Liver (tissue), 9 donors: ENCODE data around the gene ACSL6. TPM values are rescaled to one million over a fixed set of nuclear protein-coding genes. Genes with fewer than 3 reads are reported as not detected.

ENCODE experiments used
- DNase-seq: peaks from one replicate; pipeline ENCODE4 v3.0.0-alpha.2; 2017; ENCODE audit warnings: low spot score
- H3K27ac ChIP-seq, 2 donors: one replicate each; pipeline ENCODE4 v1.7.0; 2013; ENCODE audit warnings: inconsistent platforms in 2 of 2, low read length in 2 of 2, control low read depth in 1 of 2, low read depth in 1 of 2, mild to moderate bottlenecking in 1 of 2
- H3K27me3 ChIP-seq, 4 donors: one replicate each; pipeline versions ENCODE4 v1.6.1 to v1.7.0; 2013; ENCODE audit warnings: low read length in 3 of 4, inconsistent platforms in 1 of 4, mild to moderate bottlenecking in 1 of 4, moderate library complexity in 1 of 4; ENCODE audit not compliant: control insufficient read depth in 4 of 4, insufficient read depth in 4 of 4
- H3K36me3 ChIP-seq, 4 donors: one replicate each; pipeline versions ENCODE4 v1.6.1 to v1.7.0; 2013; ENCODE audit warnings: low read length in 3 of 4, mild to moderate bottlenecking in 3 of 4, low read depth in 1 of 4, moderate library complexity in 1 of 4; ENCODE audit not compliant: control insufficient read depth in 4 of 4, insufficient read depth in 3 of 4
- H3K4me1 ChIP-seq, 4 donors: one replicate each; pipeline versions ENCODE4 v1.6.1 to v1.7.0; 2013; ENCODE audit warnings: low read length in 3 of 4, mild to moderate bottlenecking in 3 of 4, moderate library complexity in 1 of 4; ENCODE audit not compliant: control insufficient read depth in 4 of 4, insufficient read depth in 4 of 4
- H3K4me3 ChIP-seq, 3 donors: one replicate each; pipeline versions ENCODE4 v1.6.1 to v1.7.0; 2013; ENCODE audit warnings: low read length in 3 of 3, control low read depth in 1 of 3, low read depth in 1 of 3, mild to moderate bottlenecking in 1 of 3
- H3K9ac ChIP-seq, 2 donors: one replicate each; pipeline ENCODE4 v1.7.0; 2013; ENCODE audit warnings: low read length in 2 of 2, mild to moderate bottlenecking in 2 of 2, moderate library complexity in 2 of 2, control low read depth in 1 of 2, low read depth in 1 of 2
- H3K9me3 ChIP-seq, 4 donors: one replicate each; pipeline versions ENCODE4 v1.6.1 to v1.7.0; 2013; ENCODE audit warnings: low read length in 3 of 4; ENCODE audit not compliant: control insufficient read depth in 4 of 4
- ATF3 ChIP-seq: IDR thresholded peaks from 2 replicates; pipeline ENCODE4 v1.6.1; 2016; ENCODE audit warnings: antibody characterized with exemption
- CTCF ChIP-seq: fragments of 150-350 bp; IDR thresholded peaks from 2 replicates; pipeline ENCODE4 v1.5.1; 2017; ENCODE audit warnings: improper control_type of control experiment, low read depth, low read length; ENCODE audit not compliant: missing input control
- EGR1 ChIP-seq, 2 donors: IDR thresholded peaks; 2 replicates each; pipeline ENCODE4 v1.6.1; 2016 to 2018; ENCODE audit warnings: antibody characterized with exemption in 2 of 2, low read depth in 2 of 2
- FOXA1 ChIP-seq: IDR thresholded peaks from 2 replicates; pipeline ENCODE4 v1.6.1; 2016; ENCODE audit warnings: antibody characterized with exemption
- FOXA2 ChIP-seq: IDR thresholded peaks from 2 replicates; pipeline ENCODE4 v1.6.1; 2016; ENCODE audit warnings: antibody characterized with exemption
- GABPA ChIP-seq, 2 donors: IDR thresholded peaks in 1 of 2; conservative IDR thresholded peaks in 1 of 2; 2 replicates each; pipeline ENCODE4 v1.6.1; 2016; ENCODE audit warnings: antibody characterized with exemption in 2 of 2, mild to moderate bottlenecking in 1 of 2, moderate library complexity in 1 of 2
- HNF4A ChIP-seq, 2 donors: conservative IDR thresholded peaks; 2 replicates each; pipeline ENCODE4 v1.6.1; 2016; ENCODE audit warnings: antibody characterized with exemption in 2 of 2, mild to moderate bottlenecking in 2 of 2
- HNF4G ChIP-seq: IDR thresholded peaks from 2 replicates; pipeline ENCODE4 v1.6.1; 2016; ENCODE audit warnings: antibody characterized with exemption
- JUND ChIP-seq, 2 donors: IDR thresholded peaks; 2 replicates each; pipeline ENCODE4 v1.6.1; 2016; ENCODE audit warnings: antibody characterized with exemption in 2 of 2
- MAX ChIP-seq: IDR thresholded peaks from 2 replicates; pipeline ENCODE4 v1.6.1; 2016; ENCODE audit warnings: antibody characterized with exemption
- NR2F2 ChIP-seq: IDR thresholded peaks from 2 replicates; pipeline ENCODE4 v1.6.1; 2016; ENCODE audit warnings: antibody characterized with exemption
- RAD21 ChIP-seq, 2 donors: IDR thresholded peaks; 2 replicates each; pipeline ENCODE4 v1.6.1; 2016; ENCODE audit warnings: antibody characterized with exemption in 2 of 2, mild to moderate bottlenecking in 2 of 2
- REST ChIP-seq: IDR thresholded peaks from 2 replicates; pipeline ENCODE4 v1.6.1; 2016; ENCODE audit warnings: antibody characterized with exemption, mild to moderate bottlenecking
- RXRA ChIP-seq, 2 donors: IDR thresholded peaks; 2 replicates each; pipeline ENCODE4 v1.6.1; 2017 to 2018; ENCODE audit warnings: antibody characterized with exemption in 2 of 2, mild to moderate bottlenecking in 1 of 2
- SP1 ChIP-seq: IDR thresholded peaks from 2 replicates; pipeline ENCODE4 v1.6.1; 2018; ENCODE audit warnings: antibody characterized with exemption, mild to moderate bottlenecking
- TAF1 ChIP-seq: conservative IDR thresholded peaks from 2 replicates; pipeline ENCODE4 v1.6.1; 2016; ENCODE audit warnings: antibody characterized with exemption, mild to moderate bottlenecking
- YY1 ChIP-seq: IDR thresholded peaks from 2 replicates; pipeline ENCODE4 v1.6.1; 2016; ENCODE audit warnings: antibody characterized with exemption, mild to moderate bottlenecking
- ZBTB33 ChIP-seq: IDR thresholded peaks from 2 replicates; pipeline ENCODE4 v1.6.1; 2016; ENCODE audit warnings: antibody characterized with exemption
- WGBS: extraction: QIAGEN DNeasy Blood & Tissue Kit; methylation state at CpG from one replicate; pipeline ENCODE4 v1.1.7; 2013; 5-methylcytosine and 5-hydroxymethylcytosine counted together
- polyA plus RNA-seq, 2 donors: library from polyadenylated mRNA; stranded (reverse) in 1 of 2; unstranded in 1 of 2; fragments of 200-250 nt in 1 of 2; fragments of >200 nt in 1 of 2; fragmentation: Nextera tagmentation in 1 of 2; extraction: Ambion mirVana in 1 of 2; gene quantifications; one replicate each; pipeline versions ENCODE4 v1.2.1 to v1.2.3, GENCODE V29; 2013 to 2015
- total RNA-seq, 2 donors: library from RNA; depleted of rRNA; stranded (reverse); fragments of >200 nt; gene quantifications; one replicate each; pipeline ENCODE4 v1.2.3, GENCODE V29; 2014
- donor health status: healthy.
- donor health status: healthy.
- donor health status: healthy.
- donor health status: healthy.
- donor health status: healthy.

The ACSL6 gene
- total and polyA plus RNA-seq, 4 donors, result 0.89 to 129 (median 4.6) TPM

GRCh38 chr5:131968396-131968954 lies 43.0 kb downstream of the ACSL6 start:
- no peak for DNase-seq
- 90% methylated on average over 5 of the region's 5 CpGs for WGBS
- Histone ChIP-seq H3K9me3 (no peaks in the 10 kb centered on the region), H3K36me3 (peaks cover 0 to 2% (median 0%) of the 10 kb centered on the region in 4 donors), H3K27ac (no peak overlapping the region), H3K4me3 (no peak overlapping the region), H3K27me3 (no peaks in the 10 kb centered on the region), H3K9ac (no peak overlapping the region), H3K4me1 (no peaks in the 10 kb centered on the region)
- no peak for TF ChIP-seq SP1
- TF ChIP-seq HNF4G, result no peak
- TF ChIP-seq GABPA (IDR thresholded peaks at IDR 0.05 in 1 of 2, conservative IDR thresholded peaks at IDR 0.05 in 1 of 2), result no peak
- TF ChIP-seq REST, result no peak
- TF ChIP-seq NR2F2, result no peak
- TF ChIP-seq RAD21 (IDR thresholded peaks at IDR 0.05), result no peak
- no peak for TF ChIP-seq EGR1 (IDR thresholded peaks at IDR 0.05; ENCODE audit: low read depth in 2 of 2)
- no peak for TF ChIP-seq MAX
- no peak for TF ChIP-seq ATF3
- no peak for TF ChIP-seq YY1
- no peak for TF ChIP-seq ZBTB33
- TF ChIP-seq RXRA (IDR thresholded peaks at IDR 0.05), result no peak
- TF ChIP-seq JUND (IDR thresholded peaks at IDR 0.05), result no peak
- TF ChIP-seq TAF1, result no peak
- no peak for TF ChIP-seq FOXA2
- TF ChIP-seq HNF4A (conservative IDR thresholded peaks at IDR 0.05), result no peak
- TF ChIP-seq FOXA1, result no peak
- no peak for TF ChIP-seq CTCF
